ENCODE results near the gene ABHD6. TPM values are rescaled to one million over a fixed set of nuclear protein-coding genes. Genes with fewer than 3 reads are reported as not detected.
"Not testable (repeated sequence)": the region's sequence is repeated elsewhere in the genome, so short reads cannot be mapped to it uniquely, and the experiment has no call there.

ABHD6 gene
- polyA plus RNA-seq, 3 donors, result 11.2 to 14.4 (median 12.2) TPM

- no peak for DNase-seq (ENCODE audit: extremely low read depth in 1 of 11, low read depth in 9 of 11, low spot score in 4 of 11)
Measured at GRCh38 chr3:58329150-58329921, 91.7 kb downstream of the ABHD6 start.

GRCh38 chr3:58329922-58330413 is 92.4 kb downstream of the ABHD6 start:
- DNase-seq (ENCODE audit: extremely low read depth in 1 of 11, low read depth in 9 of 11, low spot score in 4 of 11), result no peak

- no peak for DNase-seq (ENCODE audit: extremely low read depth in 1 of 11, low read depth in 9 of 11, low spot score in 4 of 11)
Measured at GRCh38 chr3:58331593-58332152, 94.1 kb downstream of the ABHD6 start.

- peak in 7 of 11 donors; percentile 62 to 79 (median 72) for DNase-seq (ENCODE audit: extremely low read depth in 1 of 11, low read depth in 9 of 11, low spot score in 4 of 11)
Measured at GRCh38 chr3:58332575-58333188, 95.1 kb downstream of the ABHD6 start, which contains the start of gene PXK. TSS of gene PXK (plus strand) at chr3:58332892. CDS start at chr3:58332989, 97 bp downstream.

GRCh38 chr3:58333206-58334012 is 95.8 kb downstream of the ABHD6 start:
- no peak for DNase-seq (ENCODE audit: extremely low read depth in 1 of 11, low read depth in 9 of 11, low spot score in 4 of 11)

GRCh38 chr3:58334013-58334321 is 96.4 kb downstream of the ABHD6 start:
- DNase-seq (ENCODE audit: extremely low read depth in 1 of 11, low read depth in 9 of 11, low spot score in 4 of 11), result no peak

GRCh38 chr3:58334506-58334884 is 96.9 kb downstream of the ABHD6 start:
- no peak for DNase-seq (ENCODE audit: extremely low read depth in 1 of 11, low read depth in 9 of 11, low spot score in 4 of 11)

GRCh38 chr3:58335652-58335947 is 98.0 kb downstream of the ABHD6 start:
- DNase-seq (ENCODE audit: extremely low read depth in 1 of 11, low read depth in 9 of 11, low spot score in 4 of 11), result no peak

GRCh38 chr3:58336135-58336882 is 98.7 kb downstream of the ABHD6 start:
- DNase-seq (ENCODE audit: extremely low read depth in 1 of 11, low read depth in 9 of 11, low spot score in 4 of 11), result no peak

- no peak for DNase-seq (ENCODE audit: extremely low read depth in 1 of 11, low read depth in 9 of 11, low spot score in 4 of 11)
Measured at GRCh38 chr3:58337190-58337589, 99.6 kb downstream of the ABHD6 start.

GRCh38 chr3:58339146-58339545 is 101.6 kb downstream of the ABHD6 start:
- DNase-seq (ENCODE audit: extremely low read depth in 1 of 11, low read depth in 9 of 11, low spot score in 4 of 11), result not testable (repeated sequence)

GRCh38 chr3:58340594-58341244 is 103.1 kb downstream of the ABHD6 start:
- DNase-seq (ENCODE audit: extremely low read depth in 1 of 11, low read depth in 9 of 11, low spot score in 4 of 11), result no peak

GRCh38 chr3:58341376-58341775 is 103.8 kb downstream of the ABHD6 start:
- DNase-seq (ENCODE audit: extremely low read depth in 1 of 11, low read depth in 9 of 11, low spot score in 4 of 11), result no peak

- DNase-seq (ENCODE audit: extremely low read depth in 1 of 11, low read depth in 9 of 11, low spot score in 4 of 11), result no peak
Measured at GRCh38 chr3:58342676-58343075, 105.1 kb downstream of the ABHD6 start.

Other genes starting within 250 kb of the ABHD6 start
- gene FLNB, start 229.4 kb upstream of the ABHD6 start, polyA plus RNA-seq (ENCODE audit: insufficient read length in 3 of 3), result 100 to 1,000 TPM; 168 to 173 (median 169) TPM
- 1 to 10 TPM; 2.4 to 9.4 (median 4.4) TPM for gene DNASE1L3, start 26.8 kb upstream of the ABHD6 start, polyA plus RNA-seq (ENCODE audit: insufficient read length in 3 of 3)
- 10 to 100 TPM; 19.8 to 23.4 (median 21.1) TPM for gene RPP14, start 68.5 kb downstream of the ABHD6 start, polyA plus RNA-seq (ENCODE audit: insufficient read length in 3 of 3)
- 10 to 100 TPM; 14.4 to 16.6 (median 14.8) TPM for gene HTD2, start 68.7 kb downstream of the ABHD6 start, polyA plus RNA-seq (ENCODE audit: insufficient read length in 3 of 3)
- 10 to 100 TPM; 21.8 to 34.0 (median 31.2) TPM for gene PXK, start 95.1 kb downstream of the ABHD6 start, polyA plus RNA-seq (ENCODE audit: insufficient read length in 3 of 3)
- gene PDHB, start 196.0 kb downstream of the ABHD6 start, polyA plus RNA-seq (ENCODE audit: insufficient read length in 3 of 3), result 100 to 1,000 TPM in 2 of 3 donors, 10 to 100 TPM in 1; 95.7 to 118 (median 118) TPM